ENCODE data around the gene F10.

Gene F10

DNA sequence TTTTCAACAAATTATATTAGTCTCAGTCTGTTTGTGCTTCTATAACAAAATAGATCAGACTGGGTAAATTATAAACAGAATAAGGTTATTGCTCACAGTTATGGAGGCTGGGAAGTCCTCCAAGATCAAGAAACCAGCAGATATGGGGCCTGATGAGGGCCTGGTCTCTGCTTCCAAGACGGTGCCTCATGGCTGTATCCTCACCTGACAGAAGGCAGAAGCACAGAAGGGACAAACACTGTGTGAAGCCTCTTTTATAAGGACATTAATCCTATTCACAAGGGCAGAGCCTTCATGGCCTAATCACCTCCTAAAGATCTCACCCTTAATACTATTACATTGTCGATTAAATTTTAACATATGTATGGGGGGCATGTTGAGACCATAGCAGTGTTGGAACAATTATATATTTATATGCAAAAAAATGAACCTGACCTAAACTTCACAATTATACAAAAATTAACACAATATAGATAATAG, 12.7 kb downstream of the F10 start:
- peak overlapping the region; percentile 68 for H3K27ac ChIP-seq
- no peak overlapping the region for H3K4me3 ChIP-seq (ENCODE audit: low read depth, low read length)
- H3K27me3 ChIP-seq (ENCODE audit: insufficient read depth, low read depth, severe bottlenecking) = no peaks in the 10 kb centered on the region
- TF ChIP-seq CTCF (IDR thresholded peaks at IDR 0.05; ENCODE audit: low read depth, low read length) = no peak
- peak; percentile 77 for DNase-seq
- no peaks in the 10 kb centered on the region for H3K9me3 ChIP-seq (ENCODE audit: severe bottlenecking)
- H3K36me3 ChIP-seq = no peaks in the 10 kb centered on the region

DNA sequence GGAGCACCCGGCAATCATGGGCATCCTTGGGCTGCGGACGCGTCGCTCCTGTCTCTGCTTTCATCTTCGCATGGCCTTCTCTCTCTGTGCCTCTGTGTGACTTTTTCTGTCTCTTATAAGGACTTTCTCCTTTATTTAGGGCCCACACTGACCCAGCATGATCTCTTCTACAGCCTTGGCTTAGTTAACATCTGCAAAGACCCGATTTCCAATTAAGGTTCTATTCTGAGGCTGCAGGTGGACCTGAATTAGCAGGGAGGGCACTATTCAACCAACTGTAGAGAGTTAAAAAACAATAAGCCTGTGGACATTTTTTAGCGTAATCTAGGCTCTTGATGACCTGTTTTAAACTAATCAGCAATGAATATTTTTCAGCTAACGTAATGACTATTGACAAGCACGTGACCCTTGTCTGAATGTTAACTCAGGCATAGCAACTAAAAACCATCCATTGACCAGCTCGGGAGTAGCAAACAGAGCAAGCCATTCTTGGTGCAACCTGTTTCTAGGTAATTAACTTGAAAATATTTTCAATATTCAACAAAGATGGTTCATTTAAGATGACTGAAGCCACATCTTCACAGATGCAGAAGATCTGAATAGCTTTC, 15.2 kb downstream of the F10 start:
- Histone ChIP-seq H3K27me3 (ENCODE audit: insufficient read depth, low read depth, severe bottlenecking) (no peaks in the 10 kb centered on the region), H3K36me3 (no peaks in the 10 kb centered on the region), H3K4me3 (ENCODE audit: low read depth, low read length) (no peak overlapping the region), H3K27ac (no peak overlapping the region), H3K9me3 (ENCODE audit: severe bottlenecking) (no peaks in the 10 kb centered on the region)
- DNase-seq = peak; percentile 5
- no peak for TF ChIP-seq CTCF (IDR thresholded peaks at IDR 0.05; ENCODE audit: low read depth, low read length)

DNA sequence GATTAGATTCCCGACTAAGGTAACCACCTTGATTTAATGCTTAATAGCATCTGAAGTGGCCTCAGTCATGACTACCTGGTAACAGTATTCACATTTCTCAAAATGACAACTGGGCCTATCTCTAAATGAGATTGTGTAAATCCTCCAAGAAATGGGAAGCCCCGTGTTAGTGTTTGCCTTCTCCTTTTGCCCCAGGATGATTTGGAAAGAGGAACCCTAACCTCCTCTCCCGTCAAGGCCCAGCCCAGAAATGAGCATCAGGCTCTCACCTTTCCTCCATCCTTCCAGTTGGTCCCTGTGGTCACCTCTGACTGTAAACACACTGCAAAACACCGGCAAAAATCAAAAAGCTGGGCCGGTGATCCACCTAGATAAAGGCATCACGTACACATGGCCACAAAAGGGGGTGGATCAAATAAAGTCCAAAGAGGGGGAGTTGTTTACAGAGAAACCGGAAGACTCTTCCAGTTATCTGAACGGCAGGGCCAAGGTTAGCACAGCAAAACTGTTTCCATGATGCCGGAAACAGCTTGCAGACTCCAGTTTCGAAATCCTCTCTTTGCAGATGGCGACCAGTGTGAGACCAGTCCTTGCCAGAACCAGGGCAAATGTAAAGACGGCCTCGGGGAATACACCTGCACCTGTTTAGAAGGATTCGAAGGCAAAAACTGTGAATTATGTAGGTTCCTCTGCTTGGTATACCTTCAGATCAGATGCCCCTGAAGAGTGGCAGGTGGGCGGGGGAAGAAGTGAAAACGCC, 16.4 kb downstream of the F10 start:
- no peaks in the 10 kb centered on the region for H3K36me3 ChIP-seq
- no peak overlapping the region for H3K27ac ChIP-seq
- DNase-seq = peak; percentile 5
- no peak for TF ChIP-seq CTCF (IDR thresholded peaks at IDR 0.05; ENCODE audit: low read depth, low read length)
- H3K4me3 ChIP-seq (ENCODE audit: low read depth, low read length) = no peak overlapping the region
- H3K9me3 ChIP-seq (ENCODE audit: severe bottlenecking) = no peaks in the 10 kb centered on the region
- no peaks in the 10 kb centered on the region for H3K27me3 ChIP-seq (ENCODE audit: insufficient read depth, low read depth, severe bottlenecking)

DNA sequence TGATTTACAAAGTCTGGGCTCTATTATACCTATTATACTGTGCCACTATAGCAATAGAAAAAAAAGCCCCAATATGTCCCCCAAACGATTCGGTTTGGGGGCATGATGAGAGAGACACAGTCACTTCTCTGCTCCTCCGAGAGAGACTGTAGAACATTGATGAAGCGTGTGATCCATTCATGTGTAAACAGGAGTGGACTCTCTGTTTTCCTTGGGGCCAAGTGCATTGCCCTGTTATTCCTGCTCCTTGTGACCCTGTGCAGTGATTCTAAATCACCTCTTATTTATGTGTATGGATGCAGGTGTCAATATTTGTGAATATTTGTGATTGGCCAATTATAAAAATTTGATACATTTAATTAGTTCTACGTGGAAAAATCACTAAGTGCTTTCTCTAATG, 17.0 kb downstream of the F10 start:
- no peak overlapping the region for H3K27ac ChIP-seq
- no peaks in the 10 kb centered on the region for H3K36me3 ChIP-seq
- H3K27me3 ChIP-seq (ENCODE audit: insufficient read depth, low read depth, severe bottlenecking) = no peaks in the 10 kb centered on the region
- no peak overlapping the region for H3K4me3 ChIP-seq (ENCODE audit: low read depth, low read length)
- no peak for TF ChIP-seq CTCF (IDR thresholded peaks at IDR 0.05; ENCODE audit: low read depth, low read length)
- no peak for DNase-seq
- no peaks in the 10 kb centered on the region for H3K9me3 ChIP-seq (ENCODE audit: severe bottlenecking)

GRCh38 chr13:113140677-113141600, 18.3 kb downstream of the F10 start:
- Histone ChIP-seq H3K9me3 (ENCODE audit: severe bottlenecking) (no peaks in the 10 kb centered on the region), H3K27me3 (ENCODE audit: insufficient read depth, low read depth, severe bottlenecking) (no peaks in the 10 kb centered on the region), H3K36me3 (no peaks in the 10 kb centered on the region), H3K4me3 (ENCODE audit: low read depth, low read length) (no peak overlapping the region), H3K27ac (no peak overlapping the region)
- TF ChIP-seq CTCF (IDR thresholded peaks at IDR 0.05; ENCODE audit: low read depth, low read length) = no peak
- DNase-seq = peak; percentile 11

Data from WERI-Rb-1 (cell line).